Subcutaneous abdominal adipose tissue (tissue), 5 donors: ENCODE measurements around the gene SKI.

Experiments used
- H3K27ac ChIP-seq: one replicate; pipeline ENCODE4 v1.7.0; 2013; ENCODE audit warnings: low read depth, mild to moderate bottlenecking, inconsistent platforms, low read length, moderate library complexity
- H3K27me3 ChIP-seq, 5 donors: one replicate each; pipeline ENCODE4 v1.7.0; 2013; ENCODE audit warnings: low read length in 5 of 5, inconsistent platforms in 1 of 5; ENCODE audit not compliant: control insufficient read depth in 5 of 5, insufficient read depth in 4 of 5
- H3K36me3 ChIP-seq, 5 donors: one replicate each; pipeline ENCODE4 v1.7.0; 2013; ENCODE audit warnings: low read length in 5 of 5; ENCODE audit not compliant: control insufficient read depth in 5 of 5, insufficient read depth in 5 of 5
- H3K4me1 ChIP-seq, 5 donors: one replicate each; pipeline ENCODE4 v1.7.0; 2013; ENCODE audit warnings: low read length in 5 of 5, mild to moderate bottlenecking in 3 of 5, moderate library complexity in 1 of 5; ENCODE audit not compliant: control insufficient read depth in 5 of 5, insufficient read depth in 5 of 5
- H3K4me3 ChIP-seq, 5 donors: one replicate each; pipeline ENCODE4 v1.7.0; 2013; ENCODE audit warnings: low read length in 5 of 5, low read depth in 1 of 5
- H3K9ac ChIP-seq, 5 donors: one replicate each; pipeline ENCODE4 v1.7.0; 2013; ENCODE audit warnings: low read length in 5 of 5, mild to moderate bottlenecking in 4 of 5, moderate library complexity in 3 of 5
- H3K9me3 ChIP-seq, 5 donors: one replicate each; pipeline ENCODE4 v1.7.0; 2013; ENCODE audit warnings: low read length in 5 of 5; ENCODE audit not compliant: control insufficient read depth in 5 of 5
- donor health status: healthy.
- donor health status: healthy.
- donor health status: healthy.
- donor health status: healthy.
- donor health status: healthy.

SKI gene

DNA sequence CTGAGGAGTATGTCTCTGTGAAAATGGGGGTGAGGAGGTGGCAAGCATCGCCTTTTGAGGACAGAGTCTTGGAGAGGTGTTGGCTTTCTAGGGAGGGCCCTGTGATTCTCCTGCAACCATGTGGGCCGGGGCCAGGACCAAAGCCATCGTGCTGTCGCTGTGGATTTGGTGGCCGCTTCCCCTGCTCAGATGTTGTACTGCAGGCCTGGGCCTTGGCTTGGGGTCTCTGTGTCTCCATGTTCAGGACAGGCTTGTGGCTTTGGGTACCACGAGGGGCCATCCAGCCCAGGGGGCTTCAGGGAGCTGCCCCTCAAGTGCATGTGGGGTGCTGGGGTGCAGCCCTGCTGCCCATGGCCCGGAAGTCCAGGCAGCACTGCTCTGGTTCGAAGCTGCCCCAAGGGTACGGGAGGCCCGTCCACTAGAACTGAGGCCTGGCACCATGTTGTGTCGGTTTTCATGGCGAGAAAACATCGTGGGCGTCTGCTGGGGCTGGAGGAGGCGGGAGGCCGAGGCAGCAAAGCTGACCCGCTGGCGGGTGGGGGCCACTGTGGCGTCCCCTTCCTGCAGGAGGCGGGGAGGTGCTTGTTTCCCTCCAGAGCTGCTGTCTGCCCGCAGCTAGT lies 55.4 kb downstream of the SKI start:
- peaks cover 3 to 60% (median 37%) of the 10 kb centered on the region in 5 donors for H3K4me1 ChIP-seq
- H3K9me3 ChIP-seq = no peaks in the 10 kb centered on the region
- H3K27ac ChIP-seq = peak overlapping the region; percentile 70
- peak overlapping the region in 1 of 5 donors; percentile 69 for H3K9ac ChIP-seq
- H3K36me3 ChIP-seq = peaks cover 0 to 6% (median 0%) of the 10 kb centered on the region in 5 donors
- H3K27me3 ChIP-seq = no peaks in the 10 kb centered on the region
- H3K4me3 ChIP-seq = no peak overlapping the region

DNA sequence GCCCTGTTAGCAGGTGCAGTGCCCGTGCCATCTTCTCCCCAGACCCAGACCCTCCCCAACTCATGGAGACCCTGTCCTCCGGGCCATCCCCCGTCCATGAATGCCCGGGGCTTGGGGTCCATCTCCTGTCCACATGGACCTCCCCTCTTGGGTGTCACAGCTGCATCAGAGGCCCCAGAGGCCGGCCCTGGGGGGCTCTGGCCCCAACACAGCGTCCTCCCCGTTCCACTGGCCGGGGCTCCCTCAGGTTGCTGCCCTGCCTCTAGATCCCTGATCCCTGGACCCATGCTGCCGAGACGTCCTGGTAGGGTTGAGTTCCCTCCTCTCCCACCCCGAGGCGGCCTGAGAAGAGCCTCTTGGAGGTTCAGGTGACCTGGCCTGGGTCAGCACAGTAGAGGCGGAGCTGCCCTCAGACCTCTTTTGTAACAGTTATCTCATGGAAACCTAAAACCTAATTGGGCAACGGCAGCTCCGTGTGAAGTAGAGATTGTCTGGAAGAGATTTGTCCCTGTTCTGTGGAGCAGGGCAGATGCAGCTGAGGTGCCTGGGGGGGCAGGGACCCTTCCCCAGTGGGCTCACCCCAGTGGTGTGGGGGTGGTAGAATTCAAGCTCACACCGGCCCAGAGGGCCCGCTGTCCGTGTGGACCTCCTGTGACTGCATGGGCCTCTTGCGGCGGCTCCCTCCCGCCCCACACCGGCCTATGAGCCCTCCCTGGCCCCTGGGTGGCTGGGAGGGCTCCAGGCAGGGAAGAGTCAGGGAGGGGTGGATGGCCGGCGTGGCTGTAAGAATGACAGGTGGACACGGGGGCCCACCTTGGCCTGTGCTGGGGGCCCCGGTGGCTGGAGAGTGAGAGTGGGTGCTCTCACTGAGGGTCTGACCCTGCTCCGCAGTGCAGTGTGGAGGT lies 56.1 kb downstream of the SKI start:
- no peaks in the 10 kb centered on the region for H3K27me3 ChIP-seq
- no peak overlapping the region for H3K4me3 ChIP-seq
- H3K9ac ChIP-seq = peak overlapping the region in 1 of 5 donors; percentile 25
- H3K27ac ChIP-seq = peak overlapping the region; percentile 70
- peaks cover 0 to 60% (median 37%) of the 10 kb centered on the region in 5 donors for H3K4me1 ChIP-seq
- H3K9me3 ChIP-seq = no peaks in the 10 kb centered on the region
- H3K36me3 ChIP-seq = peaks cover 0 to 6% (median 0%) of the 10 kb centered on the region in 5 donors

DNA sequence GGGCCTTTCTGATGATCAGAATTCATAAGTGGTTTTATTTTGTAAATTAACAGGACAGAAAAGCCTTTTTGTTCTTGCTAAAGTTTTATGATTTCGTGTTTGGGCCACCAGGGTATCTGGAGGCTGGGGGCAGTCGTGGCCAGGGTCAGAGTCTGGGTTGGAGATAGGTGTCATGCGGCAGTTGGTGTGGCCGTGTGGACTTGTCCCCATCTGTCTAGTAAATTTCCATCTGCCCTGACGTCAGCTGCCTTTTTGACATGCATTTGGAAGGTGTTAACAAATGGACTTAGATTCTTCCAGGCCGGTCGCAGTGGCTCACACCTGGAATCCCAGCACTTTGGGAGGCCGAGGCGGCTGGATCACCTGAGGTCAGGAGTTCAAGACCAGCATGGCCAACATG lies 56.8 kb downstream of the SKI start:
- Histone ChIP-seq H3K27me3 (no peaks in the 10 kb centered on the region), H3K4me3 (no peak overlapping the region), H3K9me3 (no peaks in the 10 kb centered on the region), H3K27ac (peak overlapping the region; percentile 70), H3K9ac (no peak overlapping the region), H3K4me1 (peaks cover 2 to 59% (median 35%) of the 10 kb centered on the region in 5 donors), H3K36me3 (peaks cover 0 to 6% (median 0%) of the 10 kb centered on the region in 5 donors)

DNA sequence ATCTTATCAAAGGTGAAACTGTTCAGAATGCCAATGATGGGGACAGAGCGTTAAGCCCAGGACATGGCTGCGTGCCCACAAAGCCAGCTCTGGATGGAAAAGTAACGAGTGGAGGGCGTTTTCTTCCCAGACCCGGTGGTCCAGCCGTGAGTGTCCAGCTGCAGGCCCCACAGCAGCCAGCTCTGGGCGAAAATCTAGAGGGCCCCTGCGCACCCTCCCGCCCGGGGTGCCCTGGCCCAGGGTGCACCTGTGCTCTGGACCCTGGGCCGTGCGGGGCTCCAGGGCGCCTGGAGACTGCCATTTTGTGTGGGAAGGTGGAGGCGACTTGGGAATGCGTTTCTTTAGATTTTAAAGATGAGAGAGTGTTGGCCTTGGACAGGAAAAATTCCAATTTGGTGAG lies 58.8 kb downstream of the SKI start:
- H3K36me3 ChIP-seq = peaks cover 0 to 6% (median 0%) of the 10 kb centered on the region in 5 donors
- no peaks in the 10 kb centered on the region for H3K27me3 ChIP-seq
- H3K9ac ChIP-seq = no peak overlapping the region
- H3K4me3 ChIP-seq = no peak overlapping the region
- H3K9me3 ChIP-seq = no peaks in the 10 kb centered on the region
- peaks cover 9 to 78% (median 54%) of the 10 kb centered on the region in 5 donors for H3K4me1 ChIP-seq
- no peak overlapping the region for H3K27ac ChIP-seq

DNA sequence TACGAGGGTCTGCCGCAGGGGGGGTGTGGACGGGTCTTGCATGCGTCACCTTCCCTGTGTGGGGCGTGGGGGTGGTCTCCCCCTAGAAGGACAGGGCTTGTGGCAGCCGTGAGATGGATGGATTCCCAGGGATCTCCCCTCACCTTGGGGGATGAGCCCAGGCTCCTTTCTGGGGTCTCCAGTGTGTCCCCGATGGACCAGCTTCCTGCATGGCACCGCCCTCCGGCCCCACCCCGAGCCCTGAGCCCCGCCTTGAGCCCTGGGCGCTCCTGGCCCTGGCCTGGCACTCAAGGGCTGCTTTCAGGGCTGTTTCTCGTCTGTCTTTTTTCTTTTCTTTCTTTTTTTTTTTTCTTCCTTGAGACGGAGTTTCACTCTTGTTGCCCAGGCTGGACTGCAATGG lies 59.5 kb downstream of the SKI start:
- H3K4me3 ChIP-seq = no peak overlapping the region
- H3K27me3 ChIP-seq = no peaks in the 10 kb centered on the region
- H3K9me3 ChIP-seq = no peaks in the 10 kb centered on the region
- no peak overlapping the region for H3K9ac ChIP-seq
- peaks cover 10 to 82% (median 61%) of the 10 kb centered on the region in 5 donors for H3K4me1 ChIP-seq
- peaks cover 0 to 2% (median 0%) of the 10 kb centered on the region in 5 donors for H3K36me3 ChIP-seq
- no peak overlapping the region for H3K27ac ChIP-seq

DNA sequence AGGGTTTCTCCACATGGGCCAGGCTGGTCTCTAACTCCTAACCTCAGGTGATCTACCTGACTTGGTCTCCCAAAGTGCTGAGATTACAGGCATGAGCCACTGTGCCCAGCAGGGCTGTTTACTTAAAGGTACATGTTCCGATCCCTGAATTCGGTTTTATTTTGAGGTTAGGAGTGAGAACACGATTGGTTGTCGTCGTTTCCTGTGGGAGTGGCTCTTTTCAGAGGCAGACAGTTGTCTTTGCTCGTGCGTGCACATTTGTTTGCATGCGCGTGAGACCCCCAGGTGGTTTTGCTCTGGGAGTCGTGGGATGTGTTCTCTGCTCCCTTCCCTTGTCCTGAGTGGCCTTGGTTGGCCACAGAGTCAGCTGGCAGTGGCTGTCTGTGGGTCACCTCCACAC lies 60.2 kb downstream of the SKI start:
- peaks cover 11 to 82% (median 61%) of the 10 kb centered on the region in 5 donors for H3K4me1 ChIP-seq
- no peaks in the 10 kb centered on the region for H3K9me3 ChIP-seq
- H3K4me3 ChIP-seq = no peak overlapping the region
- peak overlapping the region in 1 of 5 donors; percentile 35 for H3K9ac ChIP-seq
- no peaks in the 10 kb centered on the region for H3K36me3 ChIP-seq
- no peaks in the 10 kb centered on the region for H3K27me3 ChIP-seq
- H3K27ac ChIP-seq = no peak overlapping the region

DNA sequence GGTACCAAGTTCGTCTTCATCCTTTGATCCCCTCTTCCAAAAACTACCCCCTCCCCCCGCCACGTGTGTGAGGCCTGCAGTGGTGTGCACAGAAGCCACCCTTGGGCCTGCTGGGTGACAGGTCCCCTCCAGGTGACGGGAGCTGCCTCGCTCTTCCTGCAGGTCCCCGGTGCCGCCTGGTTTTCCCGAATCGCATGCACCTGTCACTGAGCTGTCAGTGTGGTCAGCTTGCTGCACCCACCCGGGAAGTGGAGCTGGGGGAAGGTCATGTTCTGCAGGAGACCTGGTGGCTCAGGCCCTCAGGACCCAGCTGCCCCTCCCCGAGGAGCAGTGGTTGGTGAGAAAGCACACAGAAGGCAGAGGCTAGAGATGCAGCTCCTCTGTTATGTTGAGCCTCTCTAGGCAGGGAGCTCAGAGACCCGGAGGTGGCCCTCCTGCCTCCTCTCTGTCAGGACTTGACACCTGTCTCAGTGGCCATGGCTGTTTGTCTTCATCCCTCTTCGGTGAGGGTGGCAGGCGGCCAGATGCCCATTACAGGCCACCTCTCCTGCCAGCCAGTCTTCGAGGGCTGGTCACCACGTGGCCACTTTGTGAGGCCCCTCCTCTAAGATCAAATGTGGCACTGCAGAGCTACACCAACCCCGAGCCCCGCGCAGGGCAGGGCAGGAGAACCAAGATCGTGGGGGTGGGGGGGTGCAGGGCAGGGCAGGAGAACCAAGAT lies 60.9 kb downstream of the SKI start:
- Histone ChIP-seq H3K36me3 (no peaks in the 10 kb centered on the region), H3K4me3 (no peak overlapping the region), H3K4me1 (peaks cover 11 to 82% (median 60%) of the 10 kb centered on the region in 5 donors), H3K9ac (peak overlapping the region in 1 of 5 donors; percentile 35), H3K9me3 (no peaks in the 10 kb centered on the region), H3K27me3 (no peaks in the 10 kb centered on the region), H3K27ac (no peak overlapping the region)

DNA sequence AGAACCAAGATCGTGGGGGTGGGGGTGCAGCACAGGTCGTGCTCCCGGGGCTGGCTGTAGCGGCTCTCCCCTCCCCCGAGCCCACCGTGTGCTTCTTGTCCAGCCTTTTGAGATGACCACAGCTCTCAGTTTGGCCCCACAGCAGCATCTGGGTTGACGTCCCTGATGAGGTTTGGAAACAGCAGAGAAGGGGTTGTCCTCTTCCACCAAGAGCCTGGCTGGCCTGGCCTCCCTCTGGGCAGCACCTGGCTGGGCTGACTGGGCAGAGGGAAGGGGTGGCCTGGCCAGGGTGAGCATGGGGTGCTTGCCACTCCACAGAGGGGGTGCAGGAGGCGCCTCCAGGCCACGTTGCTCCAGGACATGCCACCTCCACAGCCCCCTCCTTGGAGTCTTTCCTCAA lies 61.5 kb downstream of the SKI start:
- peak overlapping the region in 2 of 5 donors; percentile 35 to 64 for H3K9ac ChIP-seq
- H3K36me3 ChIP-seq = peaks cover 0 to 4% (median 0%) of the 10 kb centered on the region in 5 donors
- no peaks in the 10 kb centered on the region for H3K9me3 ChIP-seq
- peak overlapping the region; percentile 80 for H3K27ac ChIP-seq
- H3K4me1 ChIP-seq = peaks cover 11 to 82% (median 61%) of the 10 kb centered on the region in 5 donors
- H3K4me3 ChIP-seq = no peak overlapping the region
- no peaks in the 10 kb centered on the region for H3K27me3 ChIP-seq

GRCh38 chr1:2290171-2290578 lies 62.1 kb downstream of the SKI start:
- Histone ChIP-seq H3K27ac (peak overlapping the region; percentile 80), H3K4me3 (peak overlapping the region in 3 of 5 donors; percentile 11 to 57 (median 51)), H3K9me3 (no peaks in the 10 kb centered on the region), H3K27me3 (no peaks in the 10 kb centered on the region), H3K36me3 (peaks cover 0 to 4% (median 0%) of the 10 kb centered on the region in 5 donors), H3K4me1 (peaks cover 11 to 82% (median 65%) of the 10 kb centered on the region in 5 donors), H3K9ac (peak overlapping the region in 3 of 5 donors; percentile 64 to 72 (median 67))
